Measurements from ENCODE around the gene C1orf159. TPM values are rescaled to one million over a fixed set of nuclear protein-coding genes. Genes with fewer than 3 reads are reported as not detected.
A peak's percentile ranks its signal among the peaks of the same experiment; 100 is the strongest.

C1orf159 gene
- polyA plus RNA-seq, 3 donors = 3.0 to 18.8 (median 3.3) TPM

GRCh38 chr1:1156140-1157032, 40.5 kb upstream of the C1orf159 start:
- peaks cover 12 to 21% of the 10 kb centered on the region in 2 donors for H3K9me3 ChIP-seq (replicated peaks in 1 of 2; ENCODE audit: control insufficient read depth in 1 of 2, insufficient read depth in 1 of 2, low read length in 2 of 2)
- peaks cover 9 to 17% of the 10 kb centered on the region in 2 donors for H3K4me1 ChIP-seq (ENCODE audit: control insufficient read depth in 1 of 2, insufficient read depth in 2 of 2, low read length in 2 of 2)
- H4K20me1 ChIP-seq (ENCODE audit: insufficient read depth, low read length) = no peaks in the 10 kb centered on the region
- no peaks in the 10 kb centered on the region for H3K79me2 ChIP-seq (ENCODE audit: insufficient read depth, low read length)
- Mint-ChIP-seq H3K36me3 (no peaks in the 10 kb centered on the region), H3K4me1 (peaks cover 7% of the 10 kb centered on the region), H3K27me3 (ENCODE audit: low read depth in 3 of 3) (peaks cover 2 to 5% (median 3%) of the 10 kb centered on the region in 3 donors), H3K9me3 (peaks cover 18 to 22% (median 20%) of the 10 kb centered on the region in 7 donors), H3K4me3 (peak overlapping the region in 1 of 2 donors; percentile 51), H3K27ac (peak overlapping the region in 2 of 7 donors; percentile 38 to 58)
- H3K27ac ChIP-seq (ENCODE audit: low read depth in 1 of 2, low read length in 2 of 2) = no peak overlapping the region
- WGBS (ENCODE audit: insufficient coverage) = 93% methylated on average over 19 of the region's 26 CpGs
- H2AFZ ChIP-seq (ENCODE audit: insufficient read depth, low read depth, low read length, poor library complexity, severe bottlenecking) = no peak overlapping the region
- TF ChIP-seq CTCF (IDR thresholded peaks at IDR 0.05) = no peak
- H3K27me3 ChIP-seq (ENCODE audit: control insufficient read depth in 2 of 2, insufficient read depth in 2 of 2, low read length in 2 of 2) = no peaks in the 10 kb centered on the region
- H3K9ac ChIP-seq (ENCODE audit: insufficient read depth, low read length, poor library complexity, severe bottlenecking) = no peak overlapping the region
- H3K36me3 ChIP-seq (replicated peaks in 1 of 2; ENCODE audit: control insufficient read depth in 1 of 2, insufficient read depth in 2 of 2, low read length in 2 of 2) = no peaks in the 10 kb centered on the region
- H3K4me2 ChIP-seq (replicated peaks; ENCODE audit: extremely low read depth, low read length, poor library complexity, severe bottlenecking) = no peak overlapping the region
- no peak for DNase-seq
- intact Hi-C loops (cut with micrococcal nuclease) = no loop called here
- H3K4me3 ChIP-seq (replicated peaks in 1 of 3; ENCODE audit: low read depth in 2 of 3, low read length in 3 of 3) = no peak overlapping the region

GRCh38 chr1:1155258-1155657, 39.4 kb upstream of the C1orf159 start:
- no peak overlapping the region for H3K4me2 ChIP-seq (replicated peaks; ENCODE audit: extremely low read depth, low read length, poor library complexity, severe bottlenecking)
- H3K9me3 ChIP-seq (replicated peaks in 1 of 2; ENCODE audit: control insufficient read depth in 1 of 2, insufficient read depth in 1 of 2, low read length in 2 of 2) = peaks cover 12 to 21% of the 10 kb centered on the region in 2 donors
- Mint-ChIP-seq H3K36me3 (no peaks in the 10 kb centered on the region), H3K4me3 (no peak overlapping the region), H3K27ac (peak overlapping the region in 1 of 7 donors; percentile 1), H3K4me1 (peaks cover 7% of the 10 kb centered on the region), H3K9me3 (peaks cover 18 to 22% (median 20%) of the 10 kb centered on the region in 7 donors), H3K27me3 (ENCODE audit: low read depth in 3 of 3) (peaks cover 2 to 3% (median 3%) of the 10 kb centered on the region in 3 donors)
- no peak overlapping the region for H3K27ac ChIP-seq (ENCODE audit: low read depth in 1 of 2, low read length in 2 of 2)
- no peaks in the 10 kb centered on the region for H3K79me2 ChIP-seq (ENCODE audit: insufficient read depth, low read length)
- H3K36me3 ChIP-seq (replicated peaks in 1 of 2; ENCODE audit: control insufficient read depth in 1 of 2, insufficient read depth in 2 of 2, low read length in 2 of 2) = no peaks in the 10 kb centered on the region
- TF ChIP-seq CTCF (IDR thresholded peaks at IDR 0.05) = no peak
- H3K4me1 ChIP-seq (ENCODE audit: control insufficient read depth in 1 of 2, insufficient read depth in 2 of 2, low read length in 2 of 2) = peaks cover 9 to 17% of the 10 kb centered on the region in 2 donors
- intact Hi-C loops (cut with micrococcal nuclease) = no loop called here
- H3K27me3 ChIP-seq (ENCODE audit: control insufficient read depth in 2 of 2, insufficient read depth in 2 of 2, low read length in 2 of 2) = no peaks in the 10 kb centered on the region
- no peak overlapping the region for H2AFZ ChIP-seq (ENCODE audit: insufficient read depth, low read depth, low read length, poor library complexity, severe bottlenecking)
- no peaks in the 10 kb centered on the region for H4K20me1 ChIP-seq (ENCODE audit: insufficient read depth, low read length)
- H3K9ac ChIP-seq (ENCODE audit: insufficient read depth, low read length, poor library complexity, severe bottlenecking) = no peak overlapping the region
- H3K4me3 ChIP-seq (replicated peaks in 1 of 3; ENCODE audit: low read depth in 2 of 3, low read length in 3 of 3) = no peak overlapping the region
- WGBS (ENCODE audit: insufficient coverage) = 98% methylated on average over 8 of the region's 10 CpGs
- no peak for DNase-seq
